Loucy (cell line): Measurements from ENCODE around the gene CPLANE1.

Experiments
- EZH2phosphoT487 ChIP-seq: fragments of 200-600 bp; IDR thresholded peaks from 2 replicates; pipeline ENCODE4 v1.6.1; 2018; ENCODE audit warnings: antibody characterized with exemption, mild to moderate bottlenecking, moderate library complexity, borderline replicate concordance
- TF ChIP-seq, protein P1 (sequence below): fragments of 200-600 bp; sonication (generic); conservative IDR thresholded peaks from 2 replicates; pipeline ENCODE4 v1.5.1; 2014; ENCODE audit warnings: mild to moderate bottlenecking, antibody characterized with exemption, low read length

- TF ChIP-seq, protein P1, sequence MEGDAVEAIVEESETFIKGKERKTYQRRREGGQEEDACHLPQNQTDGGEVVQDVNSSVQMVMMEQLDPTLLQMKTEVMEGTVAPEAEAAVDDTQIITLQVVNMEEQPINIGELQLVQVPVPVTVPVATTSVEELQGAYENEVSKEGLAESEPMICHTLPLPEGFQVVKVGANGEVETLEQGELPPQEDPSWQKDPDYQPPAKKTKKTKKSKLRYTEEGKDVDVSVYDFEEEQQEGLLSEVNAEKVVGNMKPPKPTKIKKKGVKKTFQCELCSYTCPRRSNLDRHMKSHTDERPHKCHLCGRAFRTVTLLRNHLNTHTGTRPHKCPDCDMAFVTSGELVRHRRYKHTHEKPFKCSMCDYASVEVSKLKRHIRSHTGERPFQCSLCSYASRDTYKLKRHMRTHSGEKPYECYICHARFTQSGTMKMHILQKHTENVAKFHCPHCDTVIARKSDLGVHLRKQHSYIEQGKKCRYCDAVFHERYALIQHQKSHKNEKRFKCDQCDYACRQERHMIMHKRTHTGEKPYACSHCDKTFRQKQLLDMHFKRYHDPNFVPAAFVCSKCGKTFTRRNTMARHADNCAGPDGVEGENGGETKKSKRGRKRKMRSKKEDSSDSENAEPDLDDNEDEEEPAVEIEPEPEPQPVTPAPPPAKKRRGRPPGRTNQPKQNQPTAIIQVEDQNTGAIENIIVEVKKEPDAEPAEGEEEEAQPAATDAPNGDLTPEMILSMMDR, result no peak; the same call in 1 of the 2 replicates
- TF ChIP-seq EZH2phosphoT487, result no peak
Measured at GRCh38 chr5:37212096-37212495, 37.1 kb downstream of the CPLANE1 start.
